Measurements from ENCODE around the gene KRT7.
"Not testable (repeated sequence)": the region's sequence is repeated elsewhere in the genome, so short reads cannot be mapped to it uniquely, and the experiment has no call there.

The KRT7 gene

DNA sequence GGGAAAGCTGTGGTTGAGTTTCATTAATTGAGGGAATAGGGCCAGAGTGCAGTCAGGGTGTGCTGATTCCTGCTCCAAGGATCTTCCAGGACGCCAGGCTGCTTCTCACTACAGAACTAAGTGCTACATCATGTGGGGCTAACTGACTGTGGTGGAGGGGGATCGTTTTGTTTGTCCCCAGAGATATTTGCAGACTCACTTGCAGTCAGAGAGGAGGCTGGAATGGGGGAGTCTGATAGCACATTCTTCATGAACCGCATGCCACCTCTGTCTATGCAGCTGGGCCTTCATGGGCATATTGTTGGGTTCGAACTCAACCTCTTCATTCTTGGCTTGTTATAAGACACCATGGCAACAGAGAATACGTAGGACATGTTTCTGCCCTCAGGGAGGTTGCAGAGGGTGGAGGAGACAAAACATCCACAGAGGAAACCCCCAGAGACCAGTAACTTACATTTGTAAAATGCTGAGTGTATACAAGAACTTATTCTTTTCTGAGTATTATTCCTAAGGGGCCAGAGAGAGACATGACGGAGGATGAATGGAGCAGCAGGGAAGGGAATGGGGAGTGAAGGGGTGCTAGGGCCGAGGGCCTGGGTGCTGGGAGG is 13.0 kb downstream of the KRT7 start:
- DNase-seq = no peak

DNA sequence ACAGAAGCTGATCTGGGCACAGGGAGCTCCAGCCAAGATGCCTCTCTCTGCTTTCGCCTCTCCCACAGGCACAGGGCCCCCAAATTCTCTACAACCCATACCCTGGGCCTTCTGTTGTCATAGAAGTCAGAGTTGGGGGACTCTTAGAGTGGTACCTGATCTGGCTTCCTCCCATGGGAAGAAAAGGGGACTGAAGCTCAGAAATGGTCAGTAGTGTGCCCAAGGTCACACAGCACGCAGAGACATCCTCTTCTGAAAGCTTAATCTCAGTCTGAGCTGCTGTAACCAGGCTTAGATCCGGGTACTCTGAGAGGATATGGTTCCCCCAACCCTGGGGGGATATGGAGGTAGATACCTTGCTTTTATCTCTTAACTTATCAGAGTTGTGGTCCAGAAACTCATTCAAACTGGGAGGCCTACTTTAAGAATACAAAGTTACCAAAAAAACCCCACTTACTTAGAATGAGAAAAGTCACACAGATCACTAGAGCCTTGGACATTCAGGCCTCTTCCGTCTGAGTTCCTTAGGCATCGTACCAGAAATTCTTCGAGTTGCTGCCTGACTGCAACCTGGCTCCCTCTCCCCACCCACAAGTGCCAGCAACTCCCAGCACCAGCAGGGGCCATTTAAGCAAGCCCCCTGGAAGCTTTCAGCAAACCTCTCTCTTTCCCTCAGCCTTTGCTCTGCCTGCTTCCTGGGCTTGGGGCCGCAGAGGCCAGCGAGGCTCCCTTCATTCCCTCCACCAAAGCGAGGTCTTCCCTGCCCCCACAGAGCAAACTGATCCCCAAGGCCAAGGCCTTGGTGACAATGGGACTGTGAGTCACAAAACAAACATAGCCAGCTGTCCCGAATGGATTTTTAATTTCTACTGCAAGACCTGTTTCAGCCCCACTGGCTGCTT is 13.9 kb downstream of the KRT7 start:
- no peak for DNase-seq

DNA sequence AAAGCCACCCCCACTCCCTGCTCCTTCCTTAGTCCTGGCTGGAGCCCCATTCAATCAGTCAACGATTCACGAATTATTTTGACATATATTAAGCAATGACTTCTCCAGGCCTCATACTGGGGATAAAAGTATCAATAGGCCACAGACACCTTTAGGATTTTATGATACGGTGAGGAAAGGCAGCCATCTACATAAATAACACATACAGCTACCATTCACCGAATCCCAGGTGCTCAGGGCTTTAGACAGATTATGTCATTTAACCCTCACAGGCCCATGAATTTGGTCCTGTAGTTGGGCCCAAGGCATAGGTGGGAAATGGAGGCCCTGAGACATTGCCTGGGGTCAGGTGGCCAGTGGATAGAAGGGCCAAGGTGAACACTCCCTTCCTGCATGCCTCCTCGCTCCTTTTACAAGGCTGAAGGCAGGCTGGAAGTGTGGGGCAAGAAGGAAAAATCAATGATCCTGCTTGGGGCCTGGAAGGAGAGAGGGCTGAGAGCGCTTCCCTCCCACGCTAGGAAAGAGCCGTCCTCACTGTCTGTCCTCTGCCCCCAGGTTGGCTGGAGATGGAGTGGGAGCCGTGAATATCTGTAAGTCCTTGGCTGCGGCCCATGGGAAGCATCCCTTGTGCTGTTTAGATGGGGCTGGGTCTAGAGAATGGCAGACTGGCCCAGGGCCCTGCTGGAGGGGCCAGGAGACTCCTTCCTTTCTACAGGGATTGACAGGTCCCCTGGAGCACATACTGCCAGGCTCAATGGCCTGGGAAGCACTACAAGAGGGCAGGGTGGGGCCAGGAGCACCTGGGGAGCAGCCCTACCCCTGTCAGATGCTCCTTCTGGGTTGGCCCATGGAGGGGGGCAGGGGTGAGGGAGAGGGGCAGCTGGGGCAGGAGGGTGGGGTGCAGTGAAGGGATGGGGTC is 14.8 kb downstream of the KRT7 start:
- DNase-seq = no peak

DNA sequence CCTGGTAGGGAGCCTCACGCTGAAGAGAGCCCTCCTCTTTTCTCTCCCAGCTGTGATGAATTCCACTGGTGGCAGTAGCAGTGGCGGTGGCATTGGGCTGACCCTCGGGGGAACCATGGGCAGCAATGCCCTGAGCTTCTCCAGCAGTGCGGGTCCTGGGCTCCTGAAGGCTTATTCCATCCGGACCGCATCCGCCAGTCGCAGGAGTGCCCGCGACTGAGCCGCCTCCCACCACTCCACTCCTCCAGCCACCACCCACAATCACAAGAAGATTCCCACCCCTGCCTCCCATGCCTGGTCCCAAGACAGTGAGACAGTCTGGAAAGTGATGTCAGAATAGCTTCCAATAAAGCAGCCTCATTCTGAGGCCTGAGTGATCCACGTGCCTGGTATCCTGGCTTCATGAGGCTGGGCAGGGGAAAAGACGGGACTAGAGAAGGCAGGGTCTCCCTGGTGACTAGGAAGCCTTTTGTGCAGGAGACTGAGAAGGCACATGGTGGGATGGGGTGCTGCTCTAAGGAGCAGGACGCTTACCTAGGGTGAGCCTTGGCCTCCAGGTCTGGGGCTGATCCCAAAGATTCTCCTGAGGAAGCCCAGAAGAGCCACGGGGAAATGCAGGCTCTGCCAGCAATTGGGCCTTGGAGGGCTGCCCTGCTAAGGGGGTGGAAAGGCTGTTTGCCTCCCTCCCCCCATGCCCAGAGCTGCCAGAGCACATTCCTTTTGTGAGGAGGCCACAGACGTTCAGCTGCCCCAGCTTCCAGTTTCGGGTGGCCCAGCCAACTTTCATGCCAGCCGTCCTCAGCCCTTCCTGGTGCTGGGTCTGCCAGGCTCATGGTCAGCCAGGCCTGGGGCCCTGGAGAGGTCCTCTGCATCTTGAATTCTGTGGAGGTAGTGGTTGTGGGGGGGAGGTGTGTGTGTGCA is 15.8 kb downstream of the KRT7 start:
- no peak for DNase-seq

DNA sequence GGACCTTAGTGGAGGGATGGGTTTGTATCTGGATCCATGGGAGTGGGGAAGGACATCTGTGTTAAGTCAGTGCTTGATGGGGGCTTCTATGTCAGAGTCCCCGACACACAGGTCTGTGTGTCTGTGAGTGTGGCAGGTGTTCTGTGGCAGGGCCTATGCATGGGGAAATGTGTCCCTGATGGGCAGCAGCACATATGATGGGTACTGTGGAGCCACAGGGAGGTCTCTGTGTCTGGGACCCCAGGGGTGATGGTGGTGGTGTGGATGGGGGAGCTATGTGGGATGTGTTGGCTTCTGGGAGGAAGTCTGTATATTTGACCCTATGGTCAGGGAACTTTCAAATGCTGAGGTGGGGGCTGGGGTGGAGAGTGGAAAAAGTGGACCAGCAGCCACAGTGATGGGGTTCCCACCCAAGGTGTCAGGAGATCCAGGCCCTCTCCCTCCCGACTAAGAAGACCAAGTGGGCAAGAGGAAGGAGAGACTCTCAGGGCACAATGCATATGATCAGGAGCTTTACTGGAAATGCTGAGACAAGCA is 16.5 kb downstream of the KRT7 start:
- no peak for DNase-seq

DNA sequence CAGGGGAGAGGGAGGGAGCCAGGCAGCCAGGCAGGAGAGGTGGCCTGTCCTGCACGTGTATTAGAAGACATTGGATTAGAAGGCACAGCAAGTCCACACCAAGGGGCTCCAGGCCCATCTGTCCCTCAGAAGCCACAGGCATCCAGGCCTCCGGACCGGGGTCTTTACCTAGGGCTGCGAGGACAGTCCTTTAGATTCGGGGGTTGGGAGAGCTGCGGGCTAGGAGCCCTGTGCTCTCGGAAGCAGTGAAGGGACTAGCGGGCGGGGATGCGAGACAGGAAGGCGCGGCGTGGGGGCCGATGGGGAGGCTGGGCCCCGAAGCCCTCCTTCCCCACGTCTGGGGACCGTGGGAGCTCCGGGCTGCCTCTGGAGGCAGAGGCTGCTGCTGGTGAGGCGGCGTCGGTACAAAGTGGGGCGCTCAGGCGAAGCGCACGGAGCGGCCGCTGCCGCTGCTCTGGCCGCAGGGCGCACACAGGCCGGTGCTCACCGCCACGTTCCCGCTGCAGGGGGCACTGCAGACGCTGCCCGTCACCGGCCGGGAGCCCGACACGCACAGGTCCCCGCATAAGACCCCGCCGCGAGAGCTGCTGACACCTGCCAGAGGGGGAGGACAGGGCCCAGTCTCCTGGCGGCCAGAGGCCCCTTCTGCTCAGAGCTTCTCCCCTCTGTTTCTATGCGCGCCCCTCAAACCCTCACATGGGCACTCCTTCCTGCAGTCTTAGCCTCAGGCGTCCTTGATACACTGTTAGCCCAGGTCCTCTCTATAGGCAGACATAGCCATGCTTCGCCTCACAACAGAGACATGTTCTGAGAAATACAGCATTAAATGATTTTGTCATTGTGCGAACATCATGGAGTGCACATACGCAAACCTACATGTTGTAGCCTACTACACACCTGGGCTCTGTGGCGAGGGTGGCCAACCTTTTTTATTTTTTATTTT is 17.3 kb downstream of the KRT7 start:
- DNase-seq = no peak

DNA sequence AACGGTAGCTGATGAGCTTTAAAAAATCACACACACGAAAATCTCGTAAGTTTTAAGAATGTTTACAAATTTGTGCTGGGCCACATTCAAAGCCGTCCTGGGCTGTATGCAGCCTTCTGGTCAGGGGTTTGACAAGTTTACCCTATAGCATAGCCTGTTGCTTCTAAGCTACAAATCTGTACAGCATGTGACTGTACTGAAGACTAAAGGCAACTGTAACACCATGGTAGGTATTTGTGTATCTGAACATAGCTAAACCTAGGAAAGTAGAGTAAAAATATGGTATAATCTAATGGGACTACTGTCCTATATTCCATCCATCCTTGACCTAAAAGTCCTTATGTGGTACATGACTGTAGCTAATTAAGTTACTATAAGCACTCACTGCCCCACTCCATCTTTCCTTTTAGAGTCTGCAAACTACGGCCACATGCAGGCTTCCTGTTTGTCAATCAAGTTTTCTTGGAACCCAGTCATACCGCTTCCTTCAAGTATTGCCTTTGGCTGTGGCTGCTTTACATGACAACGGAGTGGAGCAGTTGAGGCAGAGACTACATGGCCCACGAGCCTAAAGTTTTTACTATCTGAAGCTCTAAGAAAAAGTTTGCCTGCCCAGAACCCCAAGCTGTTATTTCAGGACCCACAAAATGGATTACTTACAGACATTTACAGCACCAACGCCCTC is 18.5 kb downstream of the KRT7 start:
- DNase-seq = no peak

DNA sequence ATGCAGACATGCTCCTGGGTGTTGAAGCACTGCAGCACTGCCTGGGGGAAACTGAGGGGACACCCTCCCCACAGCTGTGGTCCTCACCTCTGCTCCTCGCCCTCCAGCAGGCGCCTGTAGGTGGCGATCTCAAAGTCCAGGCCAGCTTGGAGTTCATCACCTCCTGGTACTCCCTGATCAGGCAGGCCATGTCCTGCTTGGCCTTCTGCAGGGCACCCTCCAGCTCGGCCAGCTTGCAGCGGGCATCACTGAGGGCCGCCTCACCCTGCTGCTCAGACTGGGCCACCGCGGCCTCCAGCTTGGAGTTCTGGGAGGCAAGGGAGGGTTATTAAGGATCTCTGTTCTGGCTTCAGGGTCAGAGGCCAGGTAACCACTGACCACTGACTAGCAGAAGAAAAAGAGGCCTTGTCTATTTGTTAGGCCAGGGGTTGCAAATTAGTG is 19.2 kb downstream of the KRT7 start:
- DNase-seq = not testable (repeated sequence)

DNA sequence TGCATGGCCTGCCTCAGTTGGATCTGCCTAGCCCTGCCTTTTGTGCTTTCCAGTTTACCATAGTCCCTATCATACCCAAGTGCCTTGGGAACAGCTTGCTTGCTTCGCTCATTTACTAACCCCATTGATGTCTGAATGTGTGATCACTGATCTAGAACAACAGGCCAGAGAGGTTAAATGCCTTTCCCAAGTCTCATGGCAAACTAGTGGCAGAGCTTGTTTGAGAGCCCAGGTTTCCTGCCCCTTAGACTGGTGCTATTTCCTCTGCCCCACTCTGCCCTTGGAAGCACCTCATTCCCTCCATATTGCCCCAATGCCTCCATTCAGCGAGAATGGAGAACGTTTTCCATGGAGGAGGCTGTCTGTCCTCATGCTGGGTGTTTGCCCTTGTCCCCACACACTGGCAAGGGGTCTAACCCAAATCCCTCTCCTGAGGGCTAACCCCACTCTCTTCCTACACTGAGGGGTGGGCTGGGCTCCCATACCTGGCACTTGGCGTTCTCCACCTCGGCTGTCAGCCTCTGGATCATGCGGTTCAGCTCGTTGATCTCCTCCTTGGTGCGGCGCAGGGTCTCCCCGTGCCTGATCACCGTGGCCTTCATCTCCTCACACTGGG is 19.8 kb downstream of the KRT7 start:
- DNase-seq = no peak

DNA sequence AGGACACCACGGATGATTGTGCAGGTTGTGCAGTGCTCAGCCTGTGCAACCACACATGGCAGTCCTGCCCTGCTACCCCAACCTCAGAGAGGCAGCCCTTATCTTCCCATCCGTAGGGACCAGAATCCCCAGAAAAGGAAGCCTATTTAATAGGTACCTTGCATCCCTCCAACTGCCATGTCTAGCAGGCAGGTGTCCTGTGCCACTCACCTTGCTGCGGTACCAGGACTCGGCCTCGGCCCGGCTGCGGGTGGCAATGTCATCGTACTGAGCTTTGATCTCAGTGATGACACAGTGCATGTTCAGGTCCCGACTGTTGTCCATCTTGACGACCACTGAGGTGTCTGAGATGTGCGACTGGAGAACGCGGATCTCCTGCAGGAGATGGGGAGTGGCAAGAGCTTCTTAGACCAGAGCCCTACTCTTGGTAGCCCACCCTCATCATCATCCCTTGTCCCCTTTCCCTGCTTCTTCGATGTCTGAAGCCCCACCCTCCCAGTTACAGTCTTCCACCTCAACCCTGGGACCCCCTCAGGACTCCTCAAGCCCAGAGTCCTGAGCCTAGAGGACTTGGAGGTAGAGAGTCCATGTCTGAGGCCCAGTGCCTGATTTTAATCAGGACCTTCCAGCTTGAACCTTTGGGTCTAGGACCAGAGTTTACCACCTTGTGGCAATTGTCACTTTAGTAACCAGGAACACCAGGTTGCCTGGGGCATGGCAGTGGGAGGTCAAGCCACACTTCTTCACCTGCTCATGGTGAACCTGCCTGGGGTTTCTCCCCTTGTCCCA is 20.5 kb downstream of the KRT7 start:
- DNase-seq = no peak

DNA sequence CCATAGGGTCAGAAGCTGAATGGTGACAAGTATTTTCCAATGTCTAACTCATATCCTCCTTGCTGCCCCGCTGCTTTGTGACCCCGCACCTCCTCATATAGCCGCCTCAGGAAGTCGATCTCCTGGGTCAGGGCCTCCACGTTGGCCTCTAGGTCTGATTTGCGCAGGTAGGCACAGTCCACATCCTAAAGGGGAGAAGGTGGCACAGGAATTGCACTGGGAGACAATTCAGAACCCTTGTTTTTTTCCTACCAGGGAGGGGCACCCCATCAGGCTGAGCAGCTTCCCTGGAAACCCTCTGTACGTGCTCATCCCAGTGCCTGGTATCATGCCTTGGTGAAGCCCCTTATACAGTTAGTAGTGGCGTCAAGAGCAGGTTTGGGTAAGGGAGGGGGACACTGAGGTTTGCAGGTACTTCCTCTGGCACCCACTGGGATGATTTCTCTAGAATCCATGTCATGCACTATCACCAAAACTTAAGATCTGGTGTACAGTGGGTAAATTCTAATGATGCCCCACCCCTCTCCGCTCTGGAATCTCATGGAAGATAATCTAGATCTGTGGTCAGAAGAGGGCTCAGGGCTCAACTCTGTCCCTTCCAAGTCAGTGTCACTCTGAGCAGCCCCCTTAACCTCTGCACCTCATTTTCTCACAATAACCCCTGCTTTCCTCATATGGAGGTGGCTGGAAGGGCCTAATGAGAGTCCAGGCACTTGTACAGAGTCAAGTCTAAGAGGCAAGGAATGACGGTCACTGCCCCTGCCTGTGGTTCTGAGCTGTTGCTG is 21.3 kb downstream of the KRT7 start:
- no peak for DNase-seq

DNA sequence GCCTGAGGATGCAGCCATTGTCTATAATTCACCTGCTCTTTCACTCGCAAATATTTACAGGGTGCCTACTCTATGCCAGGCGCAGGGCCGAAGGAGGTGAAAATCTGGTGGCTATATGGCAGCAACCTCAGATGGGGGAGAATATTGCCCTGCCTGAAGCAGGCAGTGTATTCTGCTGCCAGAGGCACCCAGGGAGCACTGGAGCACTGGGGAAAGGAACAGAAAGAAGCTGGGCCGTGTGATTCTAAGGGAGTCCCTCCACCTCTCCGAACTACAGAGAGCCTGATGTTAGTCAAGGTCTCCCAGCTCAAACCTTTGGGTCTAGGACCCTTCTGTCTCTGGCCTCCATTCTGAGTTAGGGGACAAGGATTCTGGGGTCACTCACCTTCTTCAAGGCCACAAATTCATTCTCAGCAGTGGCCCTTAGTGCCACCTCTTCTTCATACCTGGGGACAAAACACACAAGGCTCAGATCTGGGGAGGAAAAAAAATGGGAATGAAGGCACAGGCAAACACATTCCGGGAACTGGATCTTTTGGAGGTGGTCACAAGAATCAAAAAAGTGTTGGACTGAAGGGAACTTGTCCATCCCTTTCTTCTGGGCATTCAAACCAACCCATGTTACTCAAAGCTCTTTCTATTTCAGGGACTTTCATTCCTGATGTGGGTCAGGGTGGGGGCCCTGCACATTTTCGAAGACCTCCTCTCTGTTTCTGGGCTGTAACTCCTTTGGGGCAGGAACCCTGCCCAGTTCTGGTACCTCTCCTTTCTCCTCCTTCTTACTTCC is 22.1 kb downstream of the KRT7 start:
- no peak for DNase-seq

DNA sequence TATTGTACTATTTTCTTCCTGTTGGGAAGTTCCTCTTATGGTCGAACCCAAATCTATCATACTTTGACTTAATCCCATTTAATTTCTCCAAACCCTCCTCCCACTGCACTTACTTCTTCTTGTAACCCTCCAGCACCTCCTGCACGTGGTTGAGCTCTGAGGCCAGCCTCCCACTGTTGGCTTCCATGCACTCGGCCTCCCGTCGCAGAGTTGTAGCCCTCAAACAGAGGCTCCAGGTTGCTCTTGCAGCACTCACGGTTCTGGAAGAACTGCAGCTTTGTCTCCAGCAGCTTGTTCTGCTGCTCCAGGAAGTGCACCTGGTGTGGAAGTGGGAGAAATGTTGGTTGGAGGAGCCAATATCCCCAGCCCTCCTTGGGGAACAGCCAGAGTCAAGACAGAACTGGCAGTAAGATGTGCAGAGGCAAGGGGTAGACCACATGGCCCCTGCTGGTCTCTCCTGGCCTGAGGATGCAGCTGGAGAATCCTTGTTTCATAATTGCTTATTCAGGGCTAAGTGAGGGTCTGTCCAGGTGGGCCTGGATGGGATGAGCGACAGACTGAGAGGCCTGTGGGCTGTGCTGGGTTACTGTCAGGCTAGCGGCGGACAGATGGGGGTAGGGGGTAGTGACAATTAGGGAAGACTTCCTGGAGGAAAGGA is 23.0 kb downstream of the KRT7 start:
- DNase-seq = no peak

DNA sequence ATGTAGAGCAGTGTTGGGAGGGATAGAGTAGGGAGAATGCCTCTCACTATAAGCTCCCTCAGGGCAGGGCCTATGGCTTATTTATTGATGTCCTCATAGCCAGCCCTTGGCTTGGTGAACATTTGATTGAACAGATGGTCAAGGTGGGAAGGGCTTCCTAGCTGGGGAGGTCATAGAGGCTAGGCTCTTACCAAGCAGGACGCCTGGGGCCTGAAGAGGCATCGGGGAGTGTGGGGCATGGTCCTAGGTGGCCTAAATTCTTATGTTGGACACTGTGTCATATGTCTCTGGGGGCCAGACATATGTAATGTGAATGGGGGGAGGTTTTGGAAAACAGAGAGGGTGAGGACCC is 23.5 kb downstream of the KRT7 start:
- no peak for DNase-seq

DNA sequence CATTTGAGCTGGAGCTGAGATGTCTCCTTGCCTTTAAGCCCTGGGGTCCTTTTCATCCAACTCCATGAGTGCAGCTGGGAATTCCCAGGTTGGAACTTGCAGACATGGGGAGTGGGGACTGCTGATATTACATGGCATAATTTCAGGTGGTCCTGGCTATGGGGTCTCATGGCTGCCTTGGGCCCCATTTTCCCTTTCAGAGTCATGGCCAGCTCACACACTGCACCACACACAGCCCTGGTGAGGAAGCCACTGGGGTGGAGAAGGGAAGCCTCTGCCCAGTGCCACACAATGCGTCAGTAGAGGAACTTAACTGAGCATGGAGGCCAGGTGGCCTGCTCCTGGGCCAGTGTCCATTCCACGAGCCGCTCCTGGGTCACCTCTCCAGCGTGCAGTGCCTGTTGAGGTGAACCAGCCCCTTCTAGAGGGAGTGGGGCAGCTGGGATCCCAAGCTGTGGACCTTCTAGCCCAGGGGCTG is 24.1 kb downstream of the KRT7 start:
- no peak for DNase-seq

DNA sequence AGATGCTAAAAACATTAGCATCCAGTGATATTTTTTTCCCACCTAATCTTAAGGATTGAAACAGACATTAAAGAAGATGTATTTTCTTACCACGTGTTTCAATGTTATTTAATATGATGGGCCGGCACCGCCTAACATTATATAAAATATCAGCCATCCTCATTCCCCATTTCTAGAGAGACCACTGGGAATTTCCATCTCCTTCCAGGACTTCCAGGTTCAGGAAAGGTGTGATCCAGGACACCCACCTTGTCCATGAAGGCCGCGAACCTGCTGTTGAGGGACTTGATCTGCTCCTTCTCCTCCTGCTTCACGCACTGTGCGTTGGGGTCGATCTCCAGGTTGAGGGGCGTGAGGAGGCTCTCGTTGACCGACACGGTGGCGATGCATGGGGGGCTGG is 24.9 kb downstream of the KRT7 start:
- DNase-seq = not testable (repeated sequence)
